Esophagus (tissue), 2 donors: ENCODE measurements around the gene SEMA3D. TPM values are rescaled to one million over a fixed set of nuclear protein-coding genes. Genes with fewer than 3 reads are reported as not detected.

Experiments
- H3K27ac ChIP-seq, 2 donors: one replicate each; pipeline ENCODE4 v1.5.1; 2013; ENCODE audit warnings: low read depth in 2 of 2, mild to moderate bottlenecking in 2 of 2, inconsistent platforms in 1 of 2, low read length in 1 of 2, moderate library complexity in 1 of 2
- H3K27me3 ChIP-seq, 2 donors: one replicate each; pipeline ENCODE4 v1.6.1; 2013; ENCODE audit warnings: low read length in 2 of 2, control low read depth in 1 of 2, mild to moderate bottlenecking in 1 of 2; ENCODE audit not compliant: insufficient read depth in 2 of 2, control insufficient read depth in 1 of 2
- H3K36me3 ChIP-seq, 2 donors: one replicate each; pipeline ENCODE4 v1.6.1; 2013; ENCODE audit warnings: low read length in 1 of 2; ENCODE audit not compliant: control insufficient read depth in 2 of 2, insufficient read depth in 2 of 2
- H3K4me1 ChIP-seq, 2 donors: one replicate each; pipeline ENCODE4 v1.6.1; 2013; ENCODE audit warnings: low read length in 1 of 2; ENCODE audit not compliant: control insufficient read depth in 2 of 2, insufficient read depth in 2 of 2
- H3K4me3 ChIP-seq, 2 donors: one replicate each; pipeline ENCODE4 v1.5.1; 2013; ENCODE audit warnings: low read length in 2 of 2, mild to moderate bottlenecking in 2 of 2, low read depth in 1 of 2, moderate library complexity in 1 of 2
- H3K9me3 ChIP-seq, 2 donors: one replicate each; pipeline ENCODE4 v1.6.1; 2013; ENCODE audit warnings: mild to moderate bottlenecking in 2 of 2, low read depth in 1 of 2, low read length in 1 of 2, moderate library complexity in 1 of 2; ENCODE audit not compliant: control insufficient read depth in 2 of 2, insufficient read depth in 1 of 2
- WGBS, 2 donors: extraction: QIAGEN DNeasy Blood & Tissue Kit; methylation state at CpG; one replicate each; pipeline ENCODE4 v1.1.7; 2013; 5-methylcytosine and 5-hydroxymethylcytosine counted together
- polyA plus RNA-seq, 2 donors: library from polyadenylated mRNA; stranded (reverse); fragments of 200-250 nt; gene quantifications; one replicate each; pipeline ENCODE4 v1.2.3, GENCODE V29; 2013
- donor health status: healthy with polysubstance abuse.
- donor health status: Bipolar disorder and iron deficiency.

Gene SEMA3D
- polyA plus RNA-seq = under 1 TPM; 0.04 to 0.08 TPM

DNA sequence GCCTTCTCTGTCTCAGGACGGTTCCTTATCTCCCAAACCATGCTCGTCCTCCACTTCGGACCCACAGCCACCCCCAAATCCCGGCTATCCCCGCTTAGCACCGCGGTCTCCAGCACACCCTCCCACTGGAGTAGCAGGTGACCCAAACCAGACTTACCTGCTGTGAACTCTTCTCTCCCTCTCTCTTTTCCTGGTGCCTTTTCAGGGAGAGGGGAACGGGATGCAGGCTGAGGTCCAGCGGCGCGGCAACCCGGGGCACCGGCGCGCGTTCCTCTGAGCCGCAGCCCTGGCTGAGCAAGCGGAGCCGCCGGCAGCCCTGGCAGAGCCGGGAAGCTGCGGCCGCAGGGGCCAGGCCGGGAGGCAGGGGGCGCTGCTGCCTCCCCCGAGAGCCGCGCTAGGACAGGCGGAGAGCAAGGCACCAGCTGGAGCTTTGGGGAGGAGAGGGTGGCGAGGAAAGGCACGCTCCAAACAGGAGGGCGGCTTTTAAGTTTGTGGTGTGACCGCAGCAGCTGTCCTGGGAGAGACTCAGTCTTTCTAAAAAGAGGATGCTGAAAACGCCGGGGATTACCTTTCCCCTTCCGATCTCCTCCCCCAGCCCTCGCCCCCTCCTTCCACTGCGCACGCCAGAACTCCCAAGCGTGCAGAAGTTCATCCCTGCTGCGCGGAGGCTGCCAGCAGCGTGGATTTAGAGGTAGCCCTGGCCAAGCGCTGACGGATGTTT is at the start of gene SEMA3D:
Gene SEMA3D (minus strand): TSS at position 536 of the 721 bp plus-strand sequence. CDS start 65,165 bp downstream, outside the sequence.
- no peaks in the 10 kb centered on the region for H3K36me3 ChIP-seq
- 1% methylated on average over 45 of the region's 45 CpGs for WGBS, 2 donors
- peak within 1 kb of the TSS; percentile 48 to 55 for H3K4me3 ChIP-seq
- H3K27me3 ChIP-seq = no peaks in the 10 kb centered on the region
- peaks cover 6 to 10% of the 10 kb centered on the region in 2 donors for H3K4me1 ChIP-seq
- no peaks in the 10 kb centered on the region for H3K9me3 ChIP-seq
- H3K27ac ChIP-seq = peak within 1 kb of the TSS; percentile 6 to 34

DNA sequence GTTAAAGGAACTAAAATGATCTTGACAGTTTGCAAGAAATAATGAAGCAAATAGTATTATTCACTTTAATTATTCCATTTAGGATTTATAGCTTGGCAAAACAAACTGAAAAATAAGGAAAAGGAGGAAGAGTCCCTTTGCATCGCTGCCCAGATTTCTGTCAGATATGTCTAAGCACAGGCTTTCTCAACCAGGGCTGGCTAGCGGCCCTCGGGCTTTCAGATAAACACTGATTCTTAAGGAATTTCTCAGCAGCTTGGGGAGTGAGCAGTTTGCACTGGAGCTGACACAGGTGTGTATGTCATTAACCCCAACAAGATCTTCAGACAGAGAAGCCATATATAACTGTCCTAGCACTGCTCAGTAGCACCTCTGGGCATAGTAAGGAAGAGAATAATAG is 47.9 kb upstream of the SEMA3D start:
- Histone ChIP-seq H3K36me3 (no peaks in the 10 kb centered on the region), H3K27ac (no peak overlapping the region), H3K9me3 (no peaks in the 10 kb centered on the region), H3K4me3 (no peak overlapping the region), H3K4me1 (no peaks in the 10 kb centered on the region), H3K27me3 (no peaks in the 10 kb centered on the region)
- 54 to 56% methylated on average over 3 of the region's 3 CpGs for WGBS, 2 donors

DNA sequence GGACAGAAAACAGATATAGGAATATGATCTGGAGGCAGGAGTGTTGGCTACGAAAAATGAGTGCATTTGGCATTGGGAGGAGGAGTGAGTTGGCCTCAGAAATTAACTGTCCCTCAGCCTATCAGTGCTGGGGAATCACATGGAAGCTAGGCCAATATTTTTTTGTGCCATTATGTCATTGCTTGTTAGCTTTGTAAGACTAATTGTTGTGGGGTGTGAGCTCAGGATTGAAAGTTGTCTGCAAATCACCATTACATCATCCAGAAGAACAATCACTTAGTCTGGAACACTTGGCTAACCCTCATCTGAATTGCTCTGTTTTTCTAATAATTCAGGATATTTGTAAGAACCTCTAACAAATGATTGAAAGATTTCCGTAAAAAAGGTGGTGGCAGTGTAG is 45.2 kb upstream of the SEMA3D start:
- H3K27ac ChIP-seq = no peak overlapping the region
- H3K36me3 ChIP-seq = no peaks in the 10 kb centered on the region
- WGBS, 2 donors = 72 to 82% methylated on average over 2 of the region's 2 CpGs
- H3K4me3 ChIP-seq = no peak overlapping the region
- no peaks in the 10 kb centered on the region for H3K9me3 ChIP-seq
- no peaks in the 10 kb centered on the region for H3K4me1 ChIP-seq
- H3K27me3 ChIP-seq = no peaks in the 10 kb centered on the region

DNA sequence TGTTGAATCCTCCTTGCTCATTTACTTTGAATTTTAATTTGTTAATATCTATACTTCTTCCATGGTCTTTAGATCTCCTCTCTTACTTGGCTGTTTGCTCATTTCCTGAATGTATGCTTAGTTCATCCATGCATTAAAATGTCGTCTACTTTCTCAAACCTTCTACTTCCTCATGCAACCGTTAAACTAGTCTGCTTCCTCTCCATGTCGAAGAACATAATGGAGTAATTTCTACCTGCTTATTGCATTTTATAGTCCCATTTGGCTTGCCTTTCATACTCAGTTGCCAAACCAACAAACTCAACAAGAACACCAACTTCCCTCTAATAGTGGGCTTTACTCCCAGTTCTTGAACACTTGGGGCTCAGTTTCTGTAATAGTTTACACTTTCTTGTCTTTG is 43.8 kb upstream of the SEMA3D start:
- Histone ChIP-seq H3K4me3 (no peak overlapping the region), H3K27ac (no peak overlapping the region), H3K27me3 (no peaks in the 10 kb centered on the region), H3K36me3 (no peaks in the 10 kb centered on the region), H3K4me1 (no peaks in the 10 kb centered on the region), H3K9me3 (no peaks in the 10 kb centered on the region)
- 78 to 85% methylated on average over 3 of the region's 3 CpGs for WGBS, 2 donors

DNA sequence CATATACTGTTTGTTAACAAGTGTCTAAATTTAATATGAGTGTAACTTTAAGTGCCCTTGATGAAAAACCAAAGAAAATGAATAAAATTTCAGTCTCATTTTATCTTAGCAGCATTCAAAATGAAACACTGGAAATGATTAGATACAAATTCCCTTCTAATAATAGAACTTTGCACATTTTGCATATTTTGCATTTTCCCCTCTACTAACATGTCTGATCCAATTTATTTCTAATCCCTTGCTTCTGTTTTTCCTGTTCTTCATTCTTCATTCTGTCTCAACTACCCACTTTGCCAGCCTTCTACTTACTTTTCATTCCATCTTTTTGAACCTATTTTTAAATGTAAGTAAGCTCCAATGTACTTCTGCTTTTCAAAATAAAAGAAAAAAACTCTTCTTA is 42.7 kb upstream of the SEMA3D start:
- H3K27me3 ChIP-seq = no peaks in the 10 kb centered on the region
- no peaks in the 10 kb centered on the region for H3K4me1 ChIP-seq
- no peaks in the 10 kb centered on the region for H3K9me3 ChIP-seq
- H3K36me3 ChIP-seq = no peaks in the 10 kb centered on the region
- no peak overlapping the region for H3K27ac ChIP-seq
- no peak overlapping the region for H3K4me3 ChIP-seq

DNA sequence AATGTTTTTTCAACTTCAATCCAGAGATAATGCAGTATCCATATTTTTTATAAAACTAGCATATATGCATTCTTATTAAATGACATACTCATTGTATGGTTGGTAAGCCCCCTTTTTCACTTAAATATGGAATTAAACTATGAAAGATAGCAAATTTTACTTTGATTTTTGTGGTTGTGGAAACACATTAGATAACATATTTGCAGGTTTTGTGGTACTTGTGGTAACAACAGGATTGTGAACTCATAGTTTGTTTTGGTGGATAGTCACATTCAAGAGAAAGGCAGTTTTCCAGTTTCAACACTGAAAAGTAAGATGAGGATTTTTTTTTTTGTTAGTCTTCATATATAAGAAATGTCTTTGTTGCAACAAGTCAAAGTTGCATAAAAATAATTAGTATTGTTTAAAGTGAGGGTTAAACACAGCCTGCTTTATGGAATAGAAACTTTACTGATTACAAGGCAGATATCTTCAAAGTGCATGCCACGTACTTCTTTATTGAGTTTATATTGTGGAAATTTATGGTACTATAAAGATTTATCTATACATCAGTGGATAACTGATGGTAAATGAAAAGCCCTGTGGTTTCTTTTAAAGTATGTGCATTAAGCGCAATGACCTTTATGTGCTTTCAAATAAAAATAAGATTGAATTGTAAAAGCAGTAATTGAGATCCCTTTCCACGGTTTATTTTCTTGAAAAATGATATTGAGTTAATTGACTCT is 39.7 kb upstream of the SEMA3D start:
- Histone ChIP-seq H3K36me3 (no peaks in the 10 kb centered on the region), H3K27me3 (no peaks in the 10 kb centered on the region), H3K4me3 (no peak overlapping the region), H3K9me3 (no peaks in the 10 kb centered on the region), H3K27ac (no peak overlapping the region), H3K4me1 (no peaks in the 10 kb centered on the region)
- WGBS, 2 donors = 71 to 79% methylated on average over 3 of the region's 3 CpGs

DNA sequence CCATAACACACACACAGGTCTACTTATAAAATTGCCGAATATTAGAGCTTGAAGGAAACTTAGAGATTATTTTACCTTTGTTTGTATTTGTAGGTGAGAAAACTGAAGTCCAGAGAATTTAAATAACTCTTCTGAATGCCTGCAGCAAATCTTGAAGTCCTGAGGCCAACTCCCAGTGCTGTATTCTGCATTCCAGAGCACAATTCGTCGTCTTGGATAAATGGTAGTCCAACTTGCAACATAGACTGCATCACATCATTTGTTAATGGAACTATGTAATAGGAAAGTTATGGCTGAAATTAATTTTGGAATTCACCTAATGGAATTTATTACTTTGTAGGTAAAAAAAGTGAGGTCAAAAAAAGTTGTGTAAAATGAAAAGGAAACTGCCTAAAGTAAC is 37.3 kb upstream of the SEMA3D start:
- Histone ChIP-seq H3K27ac (no peak overlapping the region), H3K4me3 (no peak overlapping the region), H3K4me1 (no peaks in the 10 kb centered on the region), H3K36me3 (no peaks in the 10 kb centered on the region), H3K27me3 (no peaks in the 10 kb centered on the region), H3K9me3 (no peaks in the 10 kb centered on the region)
- WGBS, 2 donors = 58% methylated on average over 3 of the region's 3 CpGs

DNA sequence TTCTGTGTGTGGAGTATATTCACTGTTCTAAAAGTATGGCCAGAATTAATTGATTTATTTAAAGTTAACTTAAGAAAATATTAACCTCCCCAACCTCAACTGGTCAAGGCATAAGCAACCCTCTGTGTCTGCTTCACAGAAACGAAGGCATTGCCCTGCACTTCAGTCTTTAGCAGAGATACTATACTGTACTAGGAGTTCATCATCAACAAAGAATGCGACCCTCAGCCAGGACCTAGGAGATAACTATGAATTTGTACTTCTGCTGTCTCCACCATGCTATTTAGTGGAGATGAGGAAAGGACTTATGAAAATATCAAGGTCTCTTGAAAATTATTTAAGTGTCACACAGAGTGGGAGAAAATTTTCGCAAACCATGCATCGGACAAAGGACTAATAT is 35.7 kb upstream of the SEMA3D start:
- Histone ChIP-seq H3K9me3 (no peaks in the 10 kb centered on the region), H3K4me3 (no peak overlapping the region), H3K27ac (no peak overlapping the region), H3K4me1 (no peaks in the 10 kb centered on the region), H3K36me3 (no peaks in the 10 kb centered on the region), H3K27me3 (no peaks in the 10 kb centered on the region)
- WGBS, 2 donors = 79 to 84% methylated on average over 4 of the region's 4 CpGs

DNA sequence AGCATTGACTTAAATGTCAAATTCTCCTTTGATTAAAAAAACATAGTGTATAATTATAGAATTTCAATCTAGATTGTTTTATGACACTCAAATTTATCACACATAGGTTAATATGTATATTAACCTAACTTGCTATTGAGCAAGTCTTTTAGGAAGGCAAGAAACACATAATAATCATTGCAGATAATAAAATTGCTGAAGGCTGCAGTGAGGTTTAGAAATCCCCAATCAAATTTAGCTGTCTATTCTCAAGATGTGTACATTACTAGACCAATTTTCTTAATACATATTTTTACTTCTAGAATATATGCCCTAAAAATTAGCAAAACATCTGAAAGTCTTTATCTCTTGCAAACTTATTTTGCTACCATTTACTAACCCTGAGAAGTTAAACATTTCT is 34.9 kb upstream of the SEMA3D start:
- Histone ChIP-seq H3K4me3 (no peak overlapping the region), H3K27me3 (no peaks in the 10 kb centered on the region), H3K4me1 (no peaks in the 10 kb centered on the region), H3K9me3 (no peaks in the 10 kb centered on the region), H3K36me3 (no peaks in the 10 kb centered on the region), H3K27ac (no peak overlapping the region)

DNA sequence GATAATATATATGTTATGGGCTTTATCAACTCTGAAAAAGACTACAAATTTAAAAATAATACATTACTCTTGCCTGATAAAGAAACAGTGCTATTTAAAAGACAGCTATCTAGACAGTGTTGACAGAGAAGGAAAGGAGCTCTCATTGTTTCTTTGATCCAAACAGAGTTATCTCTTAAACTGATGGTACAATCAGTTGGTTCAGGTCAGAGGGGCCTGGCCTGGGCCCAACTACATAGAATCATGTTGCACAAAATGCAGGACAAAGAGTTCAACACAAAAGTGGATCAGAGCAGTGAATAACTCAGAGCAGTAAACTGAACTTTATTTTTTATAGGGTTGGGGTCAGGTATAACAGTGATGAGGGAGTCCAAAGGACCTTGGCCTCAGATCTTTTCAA is 33.8 kb upstream of the SEMA3D start:
- Histone ChIP-seq H3K36me3 (no peaks in the 10 kb centered on the region), H3K27ac (no peak overlapping the region), H3K27me3 (no peaks in the 10 kb centered on the region), H3K4me1 (no peaks in the 10 kb centered on the region), H3K4me3 (no peak overlapping the region), H3K9me3 (no peaks in the 10 kb centered on the region)
